HG02588 (cell line): Measurements from ENCODE around the gene CIB2.
A peak's percentile ranks its signal among the peaks of the same experiment; 100 is the strongest.

ENCODE experiments used
- ATAC-seq: cut with Tn5 transposase; IDR thresholded peaks from one replicate; pipeline ENCODE4 v1.9.1; 2021; ENCODE audit warnings: mild to moderate bottlenecking, moderate library complexity; ENCODE audit not compliant: unreplicated experiment

CIB2 gene

GRCh38 chr15:78109156-78109555, 22.1 kb downstream of the CIB2 start:
- ATAC-seq = no peak

GRCh38 chr15:78108300-78109084, 22.8 kb downstream of the CIB2 start:
- no peak for ATAC-seq

GRCh38 chr15:78107471-78107870, 23.8 kb downstream of the CIB2 start:
- ATAC-seq = no peak

- no peak for ATAC-seq
Observed at GRCh38 chr15:78105476-78106241, 25.6 kb downstream of the CIB2 start.

- no peak for ATAC-seq
Observed at GRCh38 chr15:78104566-78105475, 26.4 kb downstream of the CIB2 start.

GRCh38 chr15:78104119-78104479, 27.1 kb downstream of the CIB2 start:
- no peak for ATAC-seq

GRCh38 chr15:78103406-78104118, 27.7 kb downstream of the CIB2 start:
- ATAC-seq = peak; percentile 58

GRCh38 chr15:78102741-78103140, 28.5 kb downstream of the CIB2 start:
- no peak for ATAC-seq

- ATAC-seq = no peak
Observed at GRCh38 chr15:78102211-78102610, 29.0 kb downstream of the CIB2 start.

GRCh38 chr15:78101423-78102105, 29.7 kb downstream of the CIB2 start:
- no peak for ATAC-seq

- no peak for ATAC-seq
Observed at GRCh38 chr15:78100886-78101285, 30.4 kb downstream of the CIB2 start.

GRCh38 chr15:78098131-78098755, 33.0 kb downstream of the CIB2 start:
- ATAC-seq = no peak

- no peak for ATAC-seq
Observed at GRCh38 chr15:78097667-78098066, 33.6 kb downstream of the CIB2 start.

GRCh38 chr15:78093242-78094020, 37.8 kb downstream of the CIB2 start:
- no peak for ATAC-seq

GRCh38 chr15:78092261-78093041, 38.8 kb downstream of the CIB2 start, which contains the start of gene SH2D7:
SH2D7 (plus strand) TSS chr15:78092561; CDS start chr15:78092585, 24 bp downstream.
- no peak for ATAC-seq

GRCh38 chr15:78090422-78091063, 40.7 kb downstream of the CIB2 start:
- ATAC-seq = no peak

- no peak for ATAC-seq
Observed at GRCh38 chr15:78088773-78089080, 42.5 kb downstream of the CIB2 start.
